Natural killer cell treated with Interleukin-12 subunit alpha and Interleukin-12 subunit beta and Interleukin-15 and Interleukin-18, amount 100 ng/mL, for 72 hours (primary cell): ENCODE data around the gene FAM219A. TPM values are rescaled to one million over a fixed set of nuclear protein-coding genes. Genes with fewer than 3 reads are reported as not detected.

ENCODE experiments used
- ATAC-seq, 2 donors: fragments of 150-1000 bp; cut with Tn5 transposase in 1 of 2; sonication (Bioruptor Pico), chemical (Tn5 transposase) in 1 of 2; 2 replicates each; pipeline ENCODE4 v1.10.0; 2021
- DNase-seq: peaks from one replicate; pipeline ENCODE4 v3.0.0; 2022; ENCODE audit warnings: low spot score
- H3K27ac Mint-ChIP-seq, 2 donors: 1 replicate in 1 of 2; 2 replicates in 1 of 2; pipeline ENCODE4 v1.8.0; 2022; ENCODE audit warnings: mixed read lengths in 2 of 2, mild to moderate bottlenecking in 1 of 2, moderate library complexity in 1 of 2
- H3K27me3 Mint-ChIP-seq, 2 donors: 1 replicate in 1 of 2; 2 replicates in 1 of 2; pipeline ENCODE4 v1.8.0; 2022; ENCODE audit warnings: mixed read lengths in 2 of 2
- H3K36me3 Mint-ChIP-seq: one replicate; pipeline ENCODE4 v1.8.0; 2022; ENCODE audit warnings: mixed read lengths
- H3K4me1 Mint-ChIP-seq, 2 donors: 1 replicate in 1 of 2; 2 replicates in 1 of 2; pipeline ENCODE4 v1.8.0; 2022; ENCODE audit warnings: low read depth in 2 of 2, mixed read lengths in 2 of 2, mild to moderate bottlenecking in 1 of 2
- H3K4me3 Mint-ChIP-seq: one replicate; pipeline ENCODE4 v1.8.0; 2022; ENCODE audit warnings: mixed read lengths
- H3K9me3 Mint-ChIP-seq: 2 replicates; pipeline ENCODE4 v1.8.0; 2022; ENCODE audit warnings: mixed read lengths
- total RNA-seq, 2 donors: library from RNA; stranded (reverse); gene quantifications; one replicate each; pipeline ENCODE4 v1.2.3, GENCODE V29; 2022

The FAM219A gene
- total RNA-seq, 2 donors from 2014 or later = 21.4 to 23.5 TPM

DNA sequence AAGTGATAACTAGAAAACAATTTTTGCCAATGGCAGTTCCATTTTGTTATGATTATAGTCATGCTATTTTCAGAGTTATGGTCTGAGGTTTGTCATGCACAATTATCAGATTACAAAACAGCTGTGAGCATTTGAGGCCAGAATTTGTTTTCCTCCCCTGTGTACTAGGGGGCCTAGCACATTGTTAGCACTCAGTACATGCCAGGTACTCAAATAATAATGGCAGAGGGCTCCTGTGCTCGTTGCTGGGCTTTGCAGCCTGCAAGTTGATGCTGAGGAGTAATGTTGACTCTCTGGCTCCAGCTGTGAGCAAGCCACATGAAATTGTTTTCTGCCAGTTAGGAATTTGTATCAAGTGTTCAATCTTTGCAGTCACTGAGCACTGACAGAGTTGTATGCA lies 7.1 kb upstream of the FAM219A start:
- Mint-ChIP-seq H3K4me1 (no peaks in the 10 kb centered on the region), H3K36me3 (no peaks in the 10 kb centered on the region), H3K27ac (no peak overlapping the region), H3K9me3 (no peaks in the 10 kb centered on the region), H3K27me3 (peaks cover 25 to 28% of the 10 kb centered on the region in 2 donors), H3K4me3 (no peak overlapping the region)
- ATAC-seq = no peak
- no peak for DNase-seq

GRCh38 chr9:34464571-34464970 lies 6.2 kb upstream of the FAM219A start:
- Mint-ChIP-seq H3K36me3 (no peaks in the 10 kb centered on the region), H3K27me3 (peaks cover 19 to 29% of the 10 kb centered on the region in 2 donors)
- ATAC-seq = no peak

GRCh38 chr9:34463901-34464232 lies 5.5 kb upstream of the FAM219A start:
- no peaks in the 10 kb centered on the region for H3K36me3 Mint-ChIP-seq
- ATAC-seq = no peak
- H3K9me3 Mint-ChIP-seq = no peaks in the 10 kb centered on the region
- H3K4me1 Mint-ChIP-seq = peaks cover 11 to 14% of the 10 kb centered on the region in 2 donors
- DNase-seq = no peak
- no peak overlapping the region for H3K27ac Mint-ChIP-seq
- H3K27me3 Mint-ChIP-seq = peaks cover 19 to 30% of the 10 kb centered on the region in 2 donors
- no peak overlapping the region for H3K4me3 Mint-ChIP-seq

More at GRCh38 chr9:34464571-34464970, 6.2 kb upstream of the FAM219A start:
- Mint-ChIP-seq H3K4me3 (no peak overlapping the region), H3K27ac (no peak overlapping the region), H3K9me3 (no peaks in the 10 kb centered on the region), H3K4me1 (peaks cover 6 to 7% of the 10 kb centered on the region in 2 donors)
- DNase-seq = no peak

GRCh38 chr9:34463098-34463900 lies 4.9 kb upstream of the FAM219A start:
- H3K4me3 Mint-ChIP-seq = no peak overlapping the region
- ATAC-seq = peak in 1 of 2 donors; percentile 74
- H3K9me3 Mint-ChIP-seq = no peaks in the 10 kb centered on the region
- H3K36me3 Mint-ChIP-seq = no peaks in the 10 kb centered on the region
- no peak for DNase-seq
- peaks cover 15 to 19% of the 10 kb centered on the region in 2 donors for H3K4me1 Mint-ChIP-seq
- peaks cover 19 to 30% of the 10 kb centered on the region in 2 donors for H3K27me3 Mint-ChIP-seq
- no peak overlapping the region for H3K27ac Mint-ChIP-seq

DNA sequence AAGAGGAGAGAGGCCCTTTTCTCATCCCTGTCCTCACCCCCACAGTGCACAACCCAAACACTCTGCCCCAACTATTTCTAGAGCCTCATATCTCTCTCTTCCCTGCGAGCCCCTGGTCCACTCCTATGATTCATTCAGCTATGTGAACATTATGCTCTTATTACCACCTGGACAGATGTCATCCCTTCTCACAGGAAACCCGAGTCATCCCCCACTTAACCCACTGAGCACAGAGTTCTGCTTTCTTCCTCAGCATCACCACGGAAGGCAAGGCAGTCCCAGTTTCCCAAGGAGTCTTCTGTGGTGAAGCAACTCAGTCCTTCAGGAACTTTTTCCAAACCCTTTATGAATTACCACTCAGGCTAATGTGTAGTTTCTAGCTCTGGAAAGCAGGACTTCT lies 1.6 kb upstream of the FAM219A start:
- Mint-ChIP-seq H3K27me3 (peaks cover 6 to 18% of the 10 kb centered on the region in 2 donors), H3K4me3 (peak overlapping the region; percentile 89)

GRCh38 chr9:34459356-34459755 lies 986 bp upstream of the FAM219A start:
- Mint-ChIP-seq H3K4me3 (peak overlapping the region; percentile 89), H3K36me3 (no peaks in the 10 kb centered on the region), H3K9me3 (no peaks in the 10 kb centered on the region), H3K27me3 (peaks cover 6 to 18% of the 10 kb centered on the region in 2 donors), H3K4me1 (peaks cover 39 to 43% of the 10 kb centered on the region in 2 donors), H3K27ac (no peak overlapping the region)
- ATAC-seq = no peak
- no peak for DNase-seq

More for the DNA sequence above, 1.6 kb upstream of the FAM219A start:
- Mint-ChIP-seq H3K4me1 (peaks cover 33 to 38% of the 10 kb centered on the region in 2 donors), H3K27ac (peak overlapping the region in 1 of 2 donors; percentile 8), H3K9me3 (no peaks in the 10 kb centered on the region), H3K36me3 (no peaks in the 10 kb centered on the region)
- ATAC-seq = no peak
- no peak for DNase-seq

- Mint-ChIP-seq H3K27ac (peak overlapping the region; percentile 58 to 78), H3K4me1 (peaks cover 39 to 43% of the 10 kb centered on the region in 2 donors), H3K4me3 (peak overlapping the region; percentile 89), H3K9me3 (no peaks in the 10 kb centered on the region), H3K36me3 (no peaks in the 10 kb centered on the region), H3K27me3 (peaks cover 6 to 18% of the 10 kb centered on the region in 2 donors)
- ATAC-seq (no peak), DNase-seq (no peak)
These were observed 580 bp upstream of the FAM219A start for GRCh38 chr9:34458959-34459340.

GRCh38 chr9:34457266-34458012 lies 931 bp downstream of the FAM219A start:
- no peaks in the 10 kb centered on the region for H3K36me3 Mint-ChIP-seq
- peak overlapping the region; percentile 89 for H3K4me3 Mint-ChIP-seq

GRCh38 chr9:34456746-34457145 lies 1.6 kb downstream of the FAM219A start:
- H3K27ac Mint-ChIP-seq = no peak overlapping the region
- no peaks in the 10 kb centered on the region for H3K36me3 Mint-ChIP-seq
- H3K4me3 Mint-ChIP-seq = peak overlapping the region; percentile 89
- H3K4me1 Mint-ChIP-seq = peaks cover 50 to 60% of the 10 kb centered on the region in 2 donors
- H3K27me3 Mint-ChIP-seq = peaks cover 5 to 11% of the 10 kb centered on the region in 2 donors
- H3K9me3 Mint-ChIP-seq = no peaks in the 10 kb centered on the region
- ATAC-seq (no peak), DNase-seq (no peak)

More at GRCh38 chr9:34457266-34458012, 931 bp downstream of the FAM219A start:
- H3K9me3 Mint-ChIP-seq = no peaks in the 10 kb centered on the region
- peaks cover 46 to 54% of the 10 kb centered on the region in 2 donors for H3K4me1 Mint-ChIP-seq
- no peak for ATAC-seq
- peaks cover 6 to 15% of the 10 kb centered on the region in 2 donors for H3K27me3 Mint-ChIP-seq
- DNase-seq = no peak
- H3K27ac Mint-ChIP-seq = peak overlapping the region; percentile 58 to 78

DNA sequence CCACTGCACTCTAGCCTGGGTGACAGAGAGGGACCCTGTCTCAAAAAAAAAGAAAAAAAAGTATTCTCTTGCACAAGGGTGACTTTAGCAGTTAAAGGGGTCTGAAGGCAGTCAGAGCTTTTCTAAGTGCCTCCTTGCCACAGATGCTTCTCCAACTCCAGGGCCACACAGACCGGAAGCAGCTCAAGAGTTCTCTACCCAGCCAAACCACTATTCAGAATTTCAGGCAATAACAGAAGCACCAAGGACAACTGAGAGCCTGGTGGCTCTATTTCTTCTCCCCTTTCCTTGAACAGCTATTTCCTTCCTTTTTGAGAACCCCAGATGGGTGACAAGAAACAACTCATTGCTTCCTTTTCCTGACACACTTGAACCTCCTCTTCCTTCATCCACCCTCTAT lies 2.2 kb downstream of the FAM219A start:
- H3K36me3 Mint-ChIP-seq = no peaks in the 10 kb centered on the region
- peaks cover 0 to 6% of the 10 kb centered on the region in 2 donors for H3K27me3 Mint-ChIP-seq
- H3K4me1 Mint-ChIP-seq = peaks cover 56 to 65% of the 10 kb centered on the region in 2 donors
- DNase-seq = no peak
- ATAC-seq = no peak
- H3K27ac Mint-ChIP-seq = no peak overlapping the region
- H3K4me3 Mint-ChIP-seq = peak overlapping the region; percentile 89
- no peaks in the 10 kb centered on the region for H3K9me3 Mint-ChIP-seq

DNA sequence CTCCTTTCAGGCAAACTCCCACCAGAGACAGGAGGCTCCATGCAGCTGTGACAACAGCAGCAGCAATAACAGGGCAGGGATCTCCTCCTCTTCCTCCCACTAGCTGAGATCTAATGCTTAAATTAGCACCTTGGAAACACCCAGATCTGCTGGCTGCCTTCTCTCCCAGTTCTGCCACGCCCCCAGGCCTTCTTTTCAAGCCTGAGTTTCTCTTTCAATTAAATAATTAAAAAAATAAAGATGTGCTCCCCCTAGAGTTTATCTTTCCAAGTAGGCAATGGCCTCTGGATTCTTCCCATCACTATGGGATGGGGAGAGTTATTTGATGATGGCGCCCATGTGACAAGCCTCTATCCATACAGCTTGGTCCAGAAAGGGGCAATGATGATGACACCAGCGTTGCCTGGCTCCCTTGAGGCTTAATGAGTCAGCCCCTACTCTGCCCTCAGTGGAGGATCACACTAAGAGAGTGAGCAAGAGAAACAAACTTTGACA lies 3.8 kb downstream of the FAM219A start:
- peak overlapping the region; percentile 38 for H3K4me3 Mint-ChIP-seq

GRCh38 chr9:34452568-34452967 lies 5.8 kb downstream of the FAM219A start:
- Mint-ChIP-seq H3K9me3 (no peaks in the 10 kb centered on the region), H3K4me1 (peaks cover 44 to 52% of the 10 kb centered on the region in 2 donors), H3K27ac (no peak overlapping the region), H3K36me3 (no peaks in the 10 kb centered on the region), H3K27me3 (no peaks in the 10 kb centered on the region), H3K4me3 (peak overlapping the region; percentile 9)
- DNase-seq = no peak
- no peak for ATAC-seq

More for the DNA sequence above, 3.8 kb downstream of the FAM219A start:
- no peak overlapping the region for H3K27ac Mint-ChIP-seq
- peaks cover 0 to 3% of the 10 kb centered on the region in 2 donors for H3K27me3 Mint-ChIP-seq
- DNase-seq = no peak
- peak in 1 of 2 donors; percentile 25 for ATAC-seq
- H3K4me1 Mint-ChIP-seq = peaks cover 57 to 65% of the 10 kb centered on the region in 2 donors
- H3K9me3 Mint-ChIP-seq = no peaks in the 10 kb centered on the region
- no peaks in the 10 kb centered on the region for H3K36me3 Mint-ChIP-seq

GRCh38 chr9:34451545-34451944 lies 6.8 kb downstream of the FAM219A start:
- no peaks in the 10 kb centered on the region for H3K9me3 Mint-ChIP-seq
- H3K27ac Mint-ChIP-seq = peak overlapping the region; percentile 22 to 43
- H3K27me3 Mint-ChIP-seq = no peaks in the 10 kb centered on the region
- ATAC-seq (peak; percentile 87 to 93), DNase-seq (no peak)
- peaks cover 35 to 41% of the 10 kb centered on the region in 2 donors for H3K4me1 Mint-ChIP-seq
- peak overlapping the region; percentile 65 for H3K4me3 Mint-ChIP-seq
- H3K36me3 Mint-ChIP-seq = no peaks in the 10 kb centered on the region

GRCh38 chr9:34451135-34451534 lies 7.2 kb downstream of the FAM219A start:
- H3K4me3 Mint-ChIP-seq = peak overlapping the region; percentile 65
- no peak for DNase-seq

More at GRCh38 chr9:34451135-34451534, 7.2 kb downstream of the FAM219A start:
- no peak for ATAC-seq
- Mint-ChIP-seq H3K27me3 (no peaks in the 10 kb centered on the region), H3K36me3 (no peaks in the 10 kb centered on the region), H3K9me3 (no peaks in the 10 kb centered on the region), H3K27ac (peak overlapping the region; percentile 22 to 43), H3K4me1 (peaks cover 31 to 37% of the 10 kb centered on the region in 2 donors)
